Measurements from ENCODE around the gene ADAMTS6. TPM values are rescaled to one million over a fixed set of nuclear protein-coding genes. Genes with fewer than 3 reads are reported as not detected.
"Not testable (repeated sequence)": the region's sequence is repeated elsewhere in the genome, so short reads cannot be mapped to it uniquely, and the experiment has no call there.

Gene ADAMTS6
- total RNA-seq, result 2.7 and 41.8 TPM in 2 replicates

- DNase-seq (ENCODE audit: low read depth), result peak; percentile 62
These were observed at the start of gene ADAMTS6 for GRCh38 chr5:65481635-65482295. Gene ADAMTS6 (minus strand): TSS chr5:65481920. CDS start chr5:65473673, 8,247 bp downstream.

GRCh38 chr5:65530904-65531303 lies 49.2 kb upstream of the ADAMTS6 start:
- DNase-seq (ENCODE audit: low read depth), result no peak

- no peak for DNase-seq (ENCODE audit: low read depth)
These were observed 44.0 kb upstream of the ADAMTS6 start for GRCh38 chr5:65525726-65526125.

- peak; percentile 77 for DNase-seq (ENCODE audit: low read depth)
These were observed 30.6 kb upstream of the ADAMTS6 start for GRCh38 chr5:65512170-65512937.

- DNase-seq (ENCODE audit: low read depth), result no peak
These were observed 27.3 kb upstream of the ADAMTS6 start for GRCh38 chr5:65508978-65509377.

- peak; percentile 12 for DNase-seq (ENCODE audit: low read depth)
These were observed 25.2 kb upstream of the ADAMTS6 start for GRCh38 chr5:65506961-65507360.

GRCh38 chr5:65489119-65489518 lies 7.4 kb upstream of the ADAMTS6 start:
- no peak for DNase-seq (ENCODE audit: low read depth)

- DNase-seq (ENCODE audit: low read depth), result not testable (repeated sequence)
These were observed 6.4 kb upstream of the ADAMTS6 start for GRCh38 chr5:65488038-65488687.

GRCh38 chr5:65486803-65487202 lies 5.1 kb upstream of the ADAMTS6 start:
- DNase-seq (ENCODE audit: low read depth), result not testable (repeated sequence)

- no peak for DNase-seq (ENCODE audit: low read depth)
These were observed 3.7 kb upstream of the ADAMTS6 start for GRCh38 chr5:65485405-65485804.

GRCh38 chr5:65483546-65484346 lies 2.0 kb upstream of the ADAMTS6 start:
- peak; percentile 85 for DNase-seq (ENCODE audit: low read depth)

- DNase-seq (ENCODE audit: low read depth), result peak; percentile 59
These were observed 1.2 kb upstream of the ADAMTS6 start for GRCh38 chr5:65482736-65483545.

- DNase-seq (ENCODE audit: low read depth), result peak; percentile 38
These were observed 596 bp upstream of the ADAMTS6 start for GRCh38 chr5:65482296-65482735.

- DNase-seq (ENCODE audit: low read depth), result peak; percentile 42
These were observed 544 bp downstream of the ADAMTS6 start for GRCh38 chr5:65481171-65481581.

- DNase-seq (ENCODE audit: low read depth), result peak; percentile 63
These were observed 1.3 kb downstream of the ADAMTS6 start for GRCh38 chr5:65480306-65480865.

- DNase-seq (ENCODE audit: low read depth), result no peak
These were observed 2.2 kb downstream of the ADAMTS6 start for GRCh38 chr5:65479527-65479926.

GRCh38 chr5:65478336-65478735 lies 3.4 kb downstream of the ADAMTS6 start:
- no peak for DNase-seq (ENCODE audit: low read depth)

GRCh38 chr5:65475895-65476294 lies 5.8 kb downstream of the ADAMTS6 start:
- DNase-seq (ENCODE audit: low read depth), result no peak

GRCh38 chr5:65475336-65475735 lies 6.4 kb downstream of the ADAMTS6 start:
- DNase-seq (ENCODE audit: low read depth), result no peak

GRCh38 chr5:65474130-65474711 lies 7.5 kb downstream of the ADAMTS6 start:
- no peak for DNase-seq (ENCODE audit: low read depth)

Data from renal cortical epithelial cell (primary cell).